Nephron progenitor cell (in vitro differentiated cells): ENCODE data around the gene RADIL.

ENCODE experiments used
- DNase-seq: peaks from one replicate; pipeline ENCODE4 v3.0.0; 2021
- H3K27ac Mint-ChIP-seq: 2 replicates; pipeline ENCODE4 v1.8.0; 2021; ENCODE audit warnings: mild to moderate bottlenecking, moderate library complexity, mixed read lengths
- H3K27me3 Mint-ChIP-seq: 2 replicates; pipeline ENCODE4 v1.8.0; 2021; ENCODE audit warnings: mild to moderate bottlenecking, low read depth, mixed read lengths; ENCODE audit not compliant: poor library complexity
- H3K36me3 Mint-ChIP-seq: 2 replicates; pipeline ENCODE4 v1.8.0; 2021; ENCODE audit warnings: low read depth, mixed read lengths
- H3K4me1 Mint-ChIP-seq: 2 replicates; pipeline ENCODE4 v1.8.0; 2021; ENCODE audit warnings: mixed read lengths
- H3K4me3 Mint-ChIP-seq: 2 replicates; pipeline ENCODE4 v1.8.0; 2021; ENCODE audit warnings: mild to moderate bottlenecking, moderate library complexity, mixed read lengths
- H3K9me3 Mint-ChIP-seq: 2 replicates; pipeline ENCODE4 v1.8.0; 2021; ENCODE audit warnings: mild to moderate bottlenecking, moderate library complexity, mixed read lengths
- TF ChIP-seq, protein P1 (sequence below): fragments of 200-600 bp; sonication (generic); IDR thresholded peaks from 2 replicates; pipeline ENCODE4 v1.5.0; 2021; ENCODE audit warnings: antibody characterized with exemption

RADIL gene

DNA sequence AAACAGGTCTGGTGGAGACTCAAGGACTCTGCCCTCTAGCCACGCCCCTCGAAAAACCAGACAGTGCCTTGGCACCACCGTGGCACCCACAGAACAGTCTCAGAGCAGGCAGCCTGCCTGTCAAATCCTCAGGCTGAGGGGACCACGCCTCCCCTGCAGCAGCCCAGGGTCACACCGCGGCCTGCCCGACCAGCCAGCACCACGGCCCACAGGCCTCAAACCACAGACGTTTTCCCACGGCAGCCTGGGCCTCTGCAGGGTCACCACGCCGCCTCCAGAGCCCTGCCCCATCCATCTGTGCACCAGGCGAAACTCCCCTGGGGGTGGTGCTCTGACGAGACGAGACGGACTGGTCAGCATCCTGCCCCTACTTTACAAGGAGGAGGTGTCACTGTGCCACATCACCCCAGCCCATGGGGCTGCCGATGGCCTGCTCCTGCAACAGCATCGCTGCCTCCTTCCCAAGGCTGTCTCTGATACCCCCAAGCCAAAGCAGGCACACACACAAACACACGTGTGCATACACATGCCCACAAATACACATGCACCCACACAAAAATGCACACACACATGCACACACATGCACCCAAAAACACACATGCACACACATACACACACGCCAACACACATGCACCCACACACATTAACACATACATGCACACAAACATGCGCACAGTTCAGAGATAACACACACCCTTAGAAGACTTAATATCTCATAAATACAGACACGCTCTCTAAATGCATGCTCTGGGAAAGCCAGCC lies 46.3 kb downstream of the RADIL start:
- H3K4me3 Mint-ChIP-seq: no peak overlapping the region
- peaks cover 3% of the 10 kb centered on the region for H3K27me3 Mint-ChIP-seq
- TF ChIP-seq, protein P1, sequence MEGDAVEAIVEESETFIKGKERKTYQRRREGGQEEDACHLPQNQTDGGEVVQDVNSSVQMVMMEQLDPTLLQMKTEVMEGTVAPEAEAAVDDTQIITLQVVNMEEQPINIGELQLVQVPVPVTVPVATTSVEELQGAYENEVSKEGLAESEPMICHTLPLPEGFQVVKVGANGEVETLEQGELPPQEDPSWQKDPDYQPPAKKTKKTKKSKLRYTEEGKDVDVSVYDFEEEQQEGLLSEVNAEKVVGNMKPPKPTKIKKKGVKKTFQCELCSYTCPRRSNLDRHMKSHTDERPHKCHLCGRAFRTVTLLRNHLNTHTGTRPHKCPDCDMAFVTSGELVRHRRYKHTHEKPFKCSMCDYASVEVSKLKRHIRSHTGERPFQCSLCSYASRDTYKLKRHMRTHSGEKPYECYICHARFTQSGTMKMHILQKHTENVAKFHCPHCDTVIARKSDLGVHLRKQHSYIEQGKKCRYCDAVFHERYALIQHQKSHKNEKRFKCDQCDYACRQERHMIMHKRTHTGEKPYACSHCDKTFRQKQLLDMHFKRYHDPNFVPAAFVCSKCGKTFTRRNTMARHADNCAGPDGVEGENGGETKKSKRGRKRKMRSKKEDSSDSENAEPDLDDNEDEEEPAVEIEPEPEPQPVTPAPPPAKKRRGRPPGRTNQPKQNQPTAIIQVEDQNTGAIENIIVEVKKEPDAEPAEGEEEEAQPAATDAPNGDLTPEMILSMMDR: no peak
- peaks cover 23% of the 10 kb centered on the region for H3K4me1 Mint-ChIP-seq
- no peaks in the 10 kb centered on the region for H3K36me3 Mint-ChIP-seq
- no peak overlapping the region for H3K27ac Mint-ChIP-seq
- DNase-seq: no peak
- no peaks in the 10 kb centered on the region for H3K9me3 Mint-ChIP-seq

DNA sequence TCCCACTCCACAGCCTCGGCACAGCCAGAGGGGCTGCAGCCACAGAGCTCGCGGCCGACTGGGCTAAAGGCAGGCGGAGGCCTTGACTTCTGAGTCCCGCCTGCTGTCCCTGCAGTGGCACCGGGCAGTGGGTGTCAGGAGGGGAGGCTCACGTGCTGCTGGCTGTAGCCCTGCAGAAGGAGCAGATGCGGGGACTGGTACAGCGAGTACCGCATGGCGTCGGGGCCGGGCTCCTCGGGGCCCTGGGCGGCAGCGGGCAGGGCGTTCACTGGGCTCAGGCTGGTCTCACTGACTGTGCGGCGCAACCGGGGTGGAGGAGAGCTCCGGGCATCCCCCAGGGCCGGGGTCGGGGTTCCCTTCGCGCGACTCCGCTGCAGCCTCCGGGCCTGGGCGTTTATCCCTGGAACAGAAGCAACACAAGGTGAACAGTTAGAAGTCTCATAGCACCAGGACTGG lies 47.3 kb downstream of the RADIL start:
- Mint-ChIP-seq H3K9me3 (no peaks in the 10 kb centered on the region), H3K36me3 (no peaks in the 10 kb centered on the region), H3K4me3 (no peak overlapping the region), H3K4me1 (peaks cover 18% of the 10 kb centered on the region), H3K27me3 (peaks cover 7% of the 10 kb centered on the region), H3K27ac (no peak overlapping the region)
- no peak for DNase-seq
- TF ChIP-seq, protein P1: no peak

DNA sequence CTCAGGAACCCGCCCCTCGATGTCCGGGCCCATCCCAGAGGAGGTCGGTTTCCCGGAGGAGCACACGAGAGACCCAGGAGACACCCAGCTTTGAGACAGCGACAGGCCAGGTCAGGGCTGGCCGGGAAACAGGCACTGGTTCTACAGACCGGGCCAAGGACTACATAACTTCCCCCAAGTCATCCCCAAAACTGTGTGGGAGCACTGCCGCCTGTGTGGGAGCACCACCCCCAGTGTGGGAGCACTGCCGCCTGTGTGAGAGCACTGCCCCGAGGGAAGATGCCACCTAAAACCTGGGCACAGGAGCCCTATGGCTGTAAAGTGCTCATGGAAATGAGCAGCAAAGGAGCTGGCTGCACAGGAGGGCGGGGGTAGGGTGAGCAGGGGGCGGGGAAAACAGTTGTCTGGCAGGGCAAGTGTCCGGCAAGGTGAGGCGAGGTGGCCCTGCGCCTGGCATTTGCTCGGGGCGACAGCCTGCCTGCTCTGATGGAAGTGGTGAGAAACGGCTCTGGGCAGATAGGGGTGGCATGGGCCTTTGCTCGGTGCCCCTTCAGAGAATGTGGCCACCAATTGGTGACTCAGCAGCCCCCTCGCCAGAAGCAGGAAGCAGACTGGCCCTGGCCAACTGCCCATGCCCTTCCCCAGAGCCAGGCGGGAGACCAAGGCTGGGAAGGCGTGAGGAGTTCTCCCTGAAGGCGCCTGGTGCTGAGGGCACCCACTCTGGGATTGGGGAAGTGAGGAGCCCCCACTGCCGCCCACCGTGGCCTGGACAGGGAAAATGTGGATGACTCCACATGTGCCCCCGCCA lies 47.9 kb downstream of the RADIL start:
- peaks cover 18% of the 10 kb centered on the region for H3K4me1 Mint-ChIP-seq
- no peak overlapping the region for H3K27ac Mint-ChIP-seq
- H3K9me3 Mint-ChIP-seq: no peaks in the 10 kb centered on the region
- TF ChIP-seq, protein P1: no peak
- H3K27me3 Mint-ChIP-seq: peaks cover 10% of the 10 kb centered on the region
- no peaks in the 10 kb centered on the region for H3K36me3 Mint-ChIP-seq
- no peak overlapping the region for H3K4me3 Mint-ChIP-seq
- DNase-seq: no peak

DNA sequence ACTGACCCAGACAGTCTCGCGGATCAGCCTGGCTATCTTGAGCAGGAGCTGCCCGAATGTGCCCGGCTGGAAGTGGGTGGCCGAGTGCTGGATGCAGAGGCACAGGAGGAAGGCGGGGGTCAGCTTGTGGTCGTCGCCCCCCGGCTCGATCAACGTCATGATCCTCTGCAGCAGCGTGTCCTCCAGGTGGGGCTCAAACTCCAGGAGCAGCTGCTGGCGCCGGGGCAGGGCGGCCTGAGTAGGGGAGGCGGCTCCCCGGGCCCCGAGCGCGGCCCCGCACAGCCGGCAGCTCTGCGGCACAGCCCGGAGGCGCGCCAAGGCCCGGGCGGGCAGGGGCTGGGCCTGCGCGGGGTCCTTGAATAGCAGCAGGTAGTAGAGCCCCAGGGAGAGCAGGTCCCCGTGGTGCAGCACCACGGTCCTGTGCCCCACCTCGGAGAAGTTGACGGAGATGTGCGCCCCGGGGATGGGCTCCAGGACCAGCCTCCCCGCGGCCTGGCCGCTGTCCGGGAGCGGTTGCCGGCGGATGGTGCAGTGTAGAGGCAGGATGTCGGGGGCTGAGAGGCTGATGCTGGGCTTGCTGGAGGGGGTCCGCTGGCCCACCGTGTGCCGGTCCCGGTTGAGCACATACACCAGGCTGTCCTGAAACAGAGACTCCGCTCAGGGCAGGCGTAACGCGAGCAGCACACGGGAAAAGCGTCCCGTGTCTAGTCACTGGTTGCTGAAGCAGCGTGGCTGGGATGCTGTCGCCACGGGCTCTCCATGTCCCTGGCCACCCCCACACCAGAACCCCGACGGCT lies 48.7 kb downstream of the RADIL start:
- Mint-ChIP-seq H3K4me3 (no peak overlapping the region), H3K36me3 (peaks cover 6% of the 10 kb centered on the region), H3K9me3 (no peaks in the 10 kb centered on the region), H3K4me1 (peaks cover 24% of the 10 kb centered on the region), H3K27me3 (peaks cover 13% of the 10 kb centered on the region), H3K27ac (no peak overlapping the region)
- TF ChIP-seq, protein P1: no peak
- DNase-seq: no peak

DNA sequence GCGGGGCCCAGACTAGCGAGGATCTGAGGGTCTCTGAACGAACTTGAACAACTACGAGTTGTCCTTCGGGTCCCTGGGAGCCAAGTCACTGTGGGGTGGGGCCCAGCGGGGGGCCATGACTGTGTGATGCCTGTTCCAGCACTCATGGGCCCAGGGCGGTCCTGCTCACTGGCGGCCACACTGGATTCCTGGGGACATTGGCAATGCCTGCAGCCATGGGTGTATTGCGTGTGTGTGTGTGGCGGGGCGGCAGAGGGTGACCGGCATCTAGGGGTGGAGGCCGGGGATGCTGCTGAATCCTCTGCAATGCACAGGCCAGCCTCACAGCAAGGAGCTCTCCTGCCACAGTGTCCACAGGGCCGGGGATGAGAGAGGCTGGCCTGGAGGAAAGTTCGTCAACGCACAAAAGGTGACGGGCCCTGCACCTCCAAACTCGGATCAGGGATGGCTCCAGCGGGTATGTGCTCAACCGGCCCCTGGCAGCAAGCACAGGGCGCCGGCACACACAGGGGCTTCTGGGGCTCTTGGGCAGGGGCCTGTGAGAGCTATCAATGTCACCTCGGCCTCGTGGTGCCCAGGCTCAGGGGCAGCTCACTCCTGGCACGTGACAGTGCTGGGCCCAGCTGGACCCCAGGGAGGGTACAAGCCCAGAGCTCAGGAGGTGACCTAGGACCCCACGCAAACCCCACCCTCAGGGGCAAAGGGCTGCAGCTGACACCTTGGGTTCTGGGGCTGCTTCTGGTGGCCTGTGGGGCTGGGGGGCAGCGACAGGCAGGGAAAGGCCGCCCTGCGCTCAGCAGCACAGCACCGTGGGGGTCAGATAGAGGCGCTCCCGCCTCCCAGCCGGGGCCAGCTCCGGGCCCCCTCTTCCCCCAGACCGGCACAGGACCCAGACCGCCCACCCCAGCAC lies 49.6 kb downstream of the RADIL start:
- H3K27me3 Mint-ChIP-seq: peaks cover 13% of the 10 kb centered on the region
- DNase-seq: no peak
- H3K9me3 Mint-ChIP-seq: no peaks in the 10 kb centered on the region
- H3K4me1 Mint-ChIP-seq: peaks cover 22% of the 10 kb centered on the region
- peaks cover 10% of the 10 kb centered on the region for H3K36me3 Mint-ChIP-seq
- H3K27ac Mint-ChIP-seq: no peak overlapping the region
- no peak overlapping the region for H3K4me3 Mint-ChIP-seq
- TF ChIP-seq, protein P1: no peak
